NCI-H510A (cell line): ENCODE data around the gene LAMA3.

Source experiments
- DNase-seq: peaks from one replicate; lab custom pipeline; 2025; lab: John Stamatoyannopoulos, UW

The LAMA3 gene

GRCh38 chr18:23877371-23877770 is 188.1 kb downstream of the LAMA3 start:
- DNase-seq, result no peak

- no peak for DNase-seq
Observed at GRCh38 chr18:23878336-23878900, 189.2 kb downstream of the LAMA3 start.

GRCh38 chr18:23879126-23879525 is 189.9 kb downstream of the LAMA3 start:
- no peak for DNase-seq

GRCh38 chr18:23879544-23879943 is 190.3 kb downstream of the LAMA3 start:
- no peak for DNase-seq

- no peak for DNase-seq
Observed at GRCh38 chr18:23879966-23880565, 190.8 kb downstream of the LAMA3 start.

GRCh38 chr18:23880931-23881617 is 191.8 kb downstream of the LAMA3 start:
- DNase-seq, result no peak

GRCh38 chr18:23881778-23882177 is 192.5 kb downstream of the LAMA3 start:
- peak; percentile 29 for DNase-seq

- no peak for DNase-seq
Observed at GRCh38 chr18:23882616-23883276, 193.5 kb downstream of the LAMA3 start.

- peak; percentile 56 for DNase-seq
Observed at GRCh38 chr18:23883277-23883790, 194.1 kb downstream of the LAMA3 start.

GRCh38 chr18:23884681-23885375 is 195.6 kb downstream of the LAMA3 start:
- peak; percentile 32 for DNase-seq

GRCh38 chr18:23885750-23886149 is 196.5 kb downstream of the LAMA3 start:
- no peak for DNase-seq

- DNase-seq, result no peak
Observed at GRCh38 chr18:23887035-23887434, 197.8 kb downstream of the LAMA3 start.

GRCh38 chr18:23887493-23887892 is 198.2 kb downstream of the LAMA3 start:
- no peak for DNase-seq

- DNase-seq, result no peak
Observed at GRCh38 chr18:23888881-23889280, 199.6 kb downstream of the LAMA3 start.

- DNase-seq, result no peak
Observed at GRCh38 chr18:23889907-23890306, 200.7 kb downstream of the LAMA3 start.

- no peak for DNase-seq
Observed at GRCh38 chr18:23890589-23890988, 201.3 kb downstream of the LAMA3 start.

GRCh38 chr18:23893653-23894052 is 204.4 kb downstream of the LAMA3 start:
- no peak for DNase-seq

- DNase-seq, result no peak
Observed at GRCh38 chr18:23894661-23895175, 205.5 kb downstream of the LAMA3 start.

- DNase-seq, result no peak
Observed at GRCh38 chr18:23897291-23897690, 208.0 kb downstream of the LAMA3 start.

GRCh38 chr18:23897733-23898132 is 208.5 kb downstream of the LAMA3 start:
- DNase-seq, result no peak

GRCh38 chr18:23900994-23901393 is 211.7 kb downstream of the LAMA3 start:
- DNase-seq, result no peak

GRCh38 chr18:23902396-23902795 is 213.1 kb downstream of the LAMA3 start:
- peak; percentile 27 for DNase-seq
